HuH-7.5 (cell line): ENCODE results near the gene SHLD2.
A peak's percentile ranks its signal among the peaks of the same experiment; 100 is the strongest.
"Not testable (repeated sequence)": the region's sequence is repeated elsewhere in the genome, so short reads cannot be mapped to it uniquely, and the experiment has no call there.

Source experiments
- DNase-seq: peaks from one replicate; pipeline ENCODE4 v3.0.0; 2011; ENCODE audit warnings: low spot score

SHLD2 gene

DNA sequence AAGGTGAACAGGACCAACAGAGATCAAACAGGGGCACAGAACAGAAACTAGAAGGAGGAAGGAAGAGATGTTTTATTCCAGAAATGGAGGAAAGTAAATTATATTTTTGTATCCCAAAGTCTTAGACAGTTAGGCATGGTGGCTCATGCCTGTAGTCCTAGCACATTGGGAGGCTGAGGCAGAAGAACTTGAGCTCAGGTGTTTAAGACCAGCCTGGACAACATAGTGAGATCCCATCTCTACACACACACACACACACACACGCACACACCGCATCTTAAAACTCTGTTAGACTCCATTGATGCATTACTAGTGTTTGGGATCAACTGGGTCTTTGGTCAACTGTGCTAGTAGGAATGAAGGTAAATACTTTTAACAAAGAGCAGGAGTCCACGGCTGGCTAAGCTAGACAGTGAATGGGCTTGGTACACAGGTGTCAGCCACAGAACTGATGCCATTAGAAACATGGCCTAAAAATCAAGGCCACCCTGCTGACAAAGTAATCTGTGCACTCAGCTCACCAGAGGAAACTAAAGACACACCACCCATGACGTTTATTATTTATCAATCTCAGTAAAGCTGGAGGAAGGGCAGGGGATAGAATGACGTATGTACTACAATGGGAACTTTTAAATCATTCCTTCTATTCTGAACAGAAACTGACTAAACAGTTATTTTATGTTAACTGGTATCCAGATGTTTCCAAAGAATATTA is 11.3 kb upstream of the SHLD2 start:
- not testable (repeated sequence) for DNase-seq

DNA sequence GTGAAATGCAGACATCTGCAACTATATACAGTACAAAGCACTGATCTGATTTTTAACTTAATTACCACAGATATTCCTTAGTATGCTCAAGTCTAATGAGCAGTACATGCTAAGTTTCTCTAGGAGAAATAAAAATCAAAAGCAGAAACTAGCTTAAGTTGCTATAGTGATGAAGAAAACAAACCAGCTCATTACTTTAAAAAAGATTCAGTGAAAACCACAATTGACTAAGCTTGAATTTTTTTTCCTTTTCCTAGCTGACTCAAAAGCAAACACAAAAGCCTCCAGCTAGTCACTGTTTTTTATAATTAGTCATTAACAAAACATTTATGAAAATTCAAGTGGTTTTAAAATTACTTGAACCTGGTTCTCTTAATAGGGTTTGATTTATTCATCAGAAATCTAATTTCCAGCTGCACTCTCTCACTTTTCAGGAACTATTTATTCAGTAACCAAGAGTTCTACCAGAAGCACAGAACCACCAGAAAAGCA is 10.7 kb upstream of the SHLD2 start:
- DNase-seq: not testable (repeated sequence)

DNA sequence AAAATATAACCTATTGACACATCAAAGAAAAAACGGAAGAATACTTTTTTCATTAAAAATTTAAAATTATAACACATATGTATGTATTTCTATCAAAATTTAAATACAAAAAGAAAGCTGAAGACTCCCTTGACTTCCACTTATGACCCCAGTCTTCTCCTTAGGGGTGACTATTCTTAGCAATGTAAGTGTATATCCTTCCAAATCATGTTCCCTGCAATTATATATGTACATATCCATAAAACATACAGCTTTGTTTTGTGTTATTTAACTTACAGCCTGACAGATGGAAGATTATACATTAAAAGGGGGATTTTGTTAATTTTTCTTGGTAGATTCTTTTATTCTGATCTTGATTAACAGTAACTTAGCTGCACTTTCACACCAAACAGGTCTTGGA is 9.5 kb upstream of the SHLD2 start:
- no peak for DNase-seq

DNA sequence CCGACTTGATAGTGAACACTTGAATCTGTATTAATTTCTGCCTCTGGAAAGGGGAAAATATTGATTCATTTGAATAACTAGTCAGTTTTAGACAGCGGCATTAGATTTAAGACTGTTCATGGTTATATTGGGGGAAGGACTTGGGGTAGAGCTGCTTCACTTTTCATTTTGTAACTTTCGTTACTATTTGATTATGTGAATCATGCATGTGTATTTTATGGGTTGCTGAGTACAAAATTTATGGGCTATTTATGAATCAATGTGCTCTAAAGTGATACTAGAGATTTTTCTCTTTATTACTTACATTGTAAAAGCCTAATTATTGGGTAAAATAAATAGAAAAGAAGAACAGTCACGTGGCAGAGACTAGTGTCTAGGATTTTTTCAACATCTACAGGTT is 5.3 kb upstream of the SHLD2 start:
- no peak for DNase-seq

DNA sequence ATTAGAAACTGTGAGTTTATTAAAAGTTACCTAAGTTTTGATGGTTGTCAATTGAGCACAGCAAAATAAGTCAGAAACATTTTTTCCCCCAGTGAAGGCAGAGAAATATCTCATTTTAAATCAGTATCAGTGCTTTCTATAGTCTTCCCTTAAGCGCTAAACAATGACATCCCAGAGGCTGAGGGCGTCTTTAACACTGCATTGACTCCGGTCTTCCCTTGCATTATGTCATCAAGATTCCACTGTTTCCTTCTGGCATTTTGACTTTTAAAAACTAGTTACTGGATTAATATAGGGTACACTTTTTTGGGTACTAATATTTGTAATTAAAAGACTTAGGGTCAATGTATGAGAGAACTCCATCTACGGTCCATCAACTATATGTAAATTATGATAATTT is 4.2 kb upstream of the SHLD2 start:
- DNase-seq: no peak

DNA sequence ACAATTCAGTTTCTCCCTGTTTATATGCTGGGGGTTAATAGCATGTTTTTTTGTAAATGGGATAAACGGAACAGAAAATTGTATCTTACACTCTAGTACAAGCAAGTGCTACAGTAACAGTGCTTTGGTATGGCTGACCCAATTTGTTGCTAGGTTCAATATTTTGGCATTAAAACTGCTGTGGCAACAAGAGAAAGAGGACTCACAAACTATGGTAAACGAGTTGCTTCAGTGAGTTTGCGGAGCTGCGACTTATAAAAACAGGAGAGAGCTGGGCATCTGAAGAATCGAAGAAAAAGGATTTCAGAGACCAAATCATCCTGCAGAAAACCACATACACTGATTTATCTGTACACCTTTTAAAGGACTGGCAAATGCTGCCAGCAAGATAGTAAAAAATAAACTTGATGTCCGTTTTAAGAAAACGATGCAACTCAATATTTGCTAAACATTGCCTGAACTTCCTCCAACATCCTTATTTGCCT is 2.6 kb upstream of the SHLD2 start:
- no peak for DNase-seq

- DNase-seq: peak; percentile 51
Measured at GRCh38 chr10:87092861-87093631, 2.0 kb upstream of the SHLD2 start.

DNA sequence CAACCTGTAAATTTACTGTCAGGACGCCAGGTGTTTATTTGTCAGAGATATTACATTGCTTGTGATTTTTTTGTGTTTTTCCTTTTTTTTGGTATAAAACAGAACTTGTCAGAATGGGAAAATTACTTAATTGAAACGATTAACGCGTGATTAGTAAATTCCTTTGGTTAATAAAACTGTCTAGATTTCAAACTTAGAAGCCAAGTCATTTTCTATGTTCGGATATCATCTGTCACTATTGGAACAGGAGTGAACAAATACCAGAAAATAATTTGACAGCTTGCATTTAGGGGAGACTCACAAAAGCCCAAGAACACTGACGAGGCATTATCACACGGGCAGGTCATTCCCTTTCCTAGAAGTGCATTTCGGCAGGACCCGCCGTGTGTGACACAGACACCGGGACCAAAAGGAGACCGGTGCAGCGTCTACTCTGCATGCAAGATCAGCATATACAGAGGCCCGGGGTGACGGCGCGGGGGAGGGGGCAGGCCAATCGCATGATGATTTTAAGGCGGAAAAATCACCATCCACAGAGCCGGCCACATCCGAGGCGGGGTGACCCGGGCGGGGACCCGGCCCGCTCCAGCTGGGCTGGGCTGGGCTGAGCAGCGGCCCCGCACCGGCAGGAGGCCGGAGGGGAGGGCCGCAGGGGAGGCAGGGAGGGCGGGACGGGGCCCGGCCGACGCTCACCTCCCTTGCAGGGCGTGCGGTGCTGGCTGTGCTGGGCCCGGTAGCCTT is 1.2 kb upstream of the SHLD2 start:
- DNase-seq: peak; percentile 31

DNA sequence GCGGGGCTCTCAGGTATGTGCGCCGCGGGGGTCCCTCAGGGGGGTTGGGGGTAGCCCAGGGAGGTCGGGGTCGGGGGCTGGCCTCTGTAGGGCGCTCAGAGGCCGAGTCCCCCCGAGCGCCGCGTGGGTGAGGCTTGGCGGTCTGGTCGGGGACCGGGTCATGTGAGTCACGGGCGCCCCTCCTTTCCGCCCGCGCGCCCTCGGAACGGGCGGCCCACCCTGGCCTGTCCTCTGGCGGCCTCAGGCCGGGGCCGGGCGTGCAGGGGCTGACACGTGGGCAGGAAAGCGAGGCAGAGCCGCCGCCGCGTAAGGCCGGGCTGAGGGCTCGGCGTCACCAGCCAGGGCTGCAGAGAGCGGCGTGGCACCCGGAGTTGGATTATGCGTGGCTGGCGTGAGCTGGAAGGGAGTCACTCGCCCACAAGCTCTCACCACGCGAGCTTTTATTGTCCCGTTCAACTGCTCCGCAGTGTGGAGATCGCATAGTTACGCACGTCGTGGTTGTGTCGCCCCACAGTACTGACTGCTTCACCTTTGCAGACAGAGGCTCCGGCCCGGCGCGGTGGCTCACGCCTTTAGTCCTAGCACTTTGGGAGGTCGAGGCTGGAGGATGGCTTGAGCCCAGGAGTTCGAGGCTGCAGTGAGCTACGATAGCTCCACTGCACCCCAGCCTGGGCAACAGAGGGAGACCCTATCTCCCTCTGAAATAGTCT is 385 bp downstream of the SHLD2 start:
- DNase-seq: no peak

- DNase-seq: no peak
Measured at GRCh38 chr10:87101996-87102395, 7.0 kb downstream of the SHLD2 start.

DNA sequence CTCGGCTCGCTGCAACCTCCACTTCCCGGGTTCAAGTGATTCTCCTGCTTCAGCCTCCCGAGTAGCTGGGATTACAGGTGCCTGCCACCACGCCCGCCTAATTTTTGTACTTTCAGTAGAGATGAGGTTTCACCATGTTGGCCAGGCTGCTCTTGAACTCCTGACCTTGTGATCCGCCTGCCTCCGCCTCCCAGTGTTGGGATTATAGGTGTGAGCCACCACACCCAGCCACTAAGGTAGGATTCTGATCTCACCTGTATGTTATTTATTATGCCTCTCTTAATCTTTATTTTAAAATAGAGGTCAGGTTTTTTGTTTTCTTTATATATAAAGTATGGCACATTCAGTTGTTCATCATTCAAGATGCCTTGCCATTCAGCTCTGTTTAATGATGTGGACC is 9.7 kb downstream of the SHLD2 start:
- DNase-seq: not testable (repeated sequence)

GRCh38 chr10:87105446-87106124 is 10.6 kb downstream of the SHLD2 start:
- DNase-seq: no peak

- DNase-seq: not testable (repeated sequence)
Measured at GRCh38 chr10:87118122-87118521, 23.1 kb downstream of the SHLD2 start.

- not testable (repeated sequence) for DNase-seq
Measured at GRCh38 chr10:87119029-87119428, 24.0 kb downstream of the SHLD2 start.

- not testable (repeated sequence) for DNase-seq
Measured at GRCh38 chr10:87123351-87123750, 28.3 kb downstream of the SHLD2 start.

DNA sequence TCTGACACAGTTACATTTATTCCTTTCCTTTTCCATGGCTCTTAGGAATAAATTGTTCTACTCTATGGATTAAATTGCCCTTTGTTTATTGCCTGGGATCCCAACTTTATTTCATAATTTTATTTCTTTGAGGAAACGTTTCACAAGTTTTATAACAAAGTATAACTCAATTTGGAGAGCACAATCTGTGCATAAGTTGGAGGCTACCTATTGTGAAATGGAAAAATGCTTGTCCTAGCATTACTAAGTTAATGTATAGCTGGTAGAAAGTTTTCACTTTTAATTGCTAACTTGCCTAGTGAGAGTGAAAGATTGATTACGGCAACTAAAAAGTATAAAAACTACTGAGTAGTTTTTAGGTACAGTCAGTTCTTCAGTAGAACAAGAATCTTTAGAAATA is 32.0 kb downstream of the SHLD2 start:
- DNase-seq: not testable (repeated sequence)

GRCh38 chr10:87127607-87128156 is 32.7 kb downstream of the SHLD2 start:
- not testable (repeated sequence) for DNase-seq

- DNase-seq: not testable (repeated sequence)
Measured at GRCh38 chr10:87132176-87132575, 37.2 kb downstream of the SHLD2 start.

GRCh38 chr10:87133936-87134335 is 38.9 kb downstream of the SHLD2 start:
- DNase-seq: not testable (repeated sequence)

DNA sequence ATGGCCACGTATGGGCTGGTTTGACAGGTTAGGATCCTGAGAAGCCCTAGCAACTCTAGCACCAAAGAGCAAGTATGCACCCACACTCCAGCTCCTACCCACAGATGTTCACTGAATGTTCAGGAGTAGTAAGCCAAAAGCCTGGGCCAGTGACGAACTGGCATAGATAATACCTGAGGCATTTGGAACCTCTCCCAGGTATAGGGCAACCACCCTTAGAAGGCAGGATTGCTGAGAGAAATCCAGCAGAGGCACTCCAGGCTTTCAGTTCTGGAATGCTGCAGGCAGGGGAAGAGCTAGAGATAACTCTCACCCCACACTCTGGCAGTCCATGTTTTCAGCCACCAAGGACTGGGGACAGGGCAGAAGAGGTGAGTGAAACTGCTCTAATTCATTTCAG is 39.4 kb downstream of the SHLD2 start:
- not testable (repeated sequence) for DNase-seq

DNA sequence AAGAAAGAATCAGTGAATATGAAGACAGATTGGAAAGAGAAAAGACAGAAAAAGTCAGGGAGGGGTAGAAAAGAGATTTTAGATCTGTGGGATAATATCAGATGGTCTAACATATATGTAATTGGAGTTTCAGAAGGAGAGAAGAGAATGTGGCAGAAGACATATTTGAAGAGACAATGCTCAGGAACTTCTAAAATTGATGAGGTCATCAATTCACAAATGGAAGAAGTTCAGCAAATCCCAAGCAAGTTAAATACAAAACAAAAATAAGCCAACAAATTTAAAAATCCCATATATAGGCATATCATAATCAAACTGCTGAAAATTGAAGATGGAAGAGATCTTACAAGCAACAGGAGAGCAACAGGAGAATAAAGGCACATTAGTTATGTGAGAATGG is 42.5 kb downstream of the SHLD2 start:
- DNase-seq: not testable (repeated sequence)
